Activated B cell treated with CpG ODN at 0.5 μM for 24 hours (primary cell): ENCODE results near the gene RASSF6. TPM values are rescaled to one million over a fixed set of nuclear protein-coding genes. Genes with fewer than 3 reads are reported as not detected.

Experiments
- ATAC-seq: fragments of 200-7000 bp; cut with Tn5 transposase; one replicate; pipeline ENCODE4 v1.10.0; 2021; ENCODE audit warnings: low read depth, mild to moderate bottlenecking, moderate library complexity
- CTCF ChIA-PET: fragments of 350-600 bp; sonication (Branson Sonifier 250); formaldehyde crosslinking; loops from one replicate; lab custom pipeline; 2021; ENCODE audit warnings: antibody characterized with exemption; lab: Charles Lee
- POLR2A ChIA-PET: fragments of 350-600 bp; sonication (Branson Sonifier 250); formaldehyde crosslinking; loops from one replicate; lab custom pipeline; 2021; ENCODE audit warnings: antibody characterized with exemption; lab: Charles Lee
- DNase-seq: peaks from one replicate; pipeline ENCODE4 v3.0.0; 2022
- H3K27ac Mint-ChIP-seq: one replicate; pipeline ENCODE4 v1.8.0; 2020; ENCODE audit warnings: mixed read lengths
- H3K27me3 Mint-ChIP-seq: one replicate; pipeline ENCODE4 v1.8.0; 2021; ENCODE audit warnings: mixed read lengths
- H3K36me3 Mint-ChIP-seq: one replicate; pipeline ENCODE4 v1.8.0; 2021; ENCODE audit warnings: low read depth, mixed read lengths
- H3K4me1 Mint-ChIP-seq: one replicate; pipeline ENCODE4 v1.8.0; 2021; ENCODE audit warnings: mixed read lengths
- H3K4me3 Mint-ChIP-seq: one replicate; pipeline ENCODE4 v1.8.0; 2020; ENCODE audit warnings: mild to moderate bottlenecking, mixed read lengths
- H3K9me3 Mint-ChIP-seq: one replicate; pipeline ENCODE4 v1.8.0; 2020; ENCODE audit warnings: mixed read lengths
- CTCF ChIP-seq: fragments of 200-600 bp; IDR thresholded peaks from one replicate; pipeline ENCODE4 v1.8.0; 2022; ENCODE audit warnings: antibody characterized with exemption, mild to moderate bottlenecking
- intact Hi-C: fragments of 100-400 bp; cut with micrococcal nuclease; formaldehyde crosslinking; loops from one replicate; pipeline ENCODE4 v1.15.1; 2024
- total RNA-seq: library from RNA; stranded (reverse); gene quantifications from 2 replicates; pipeline ENCODE4 v1.2.3, GENCODE V29; 2022

Gene RASSF6
- total RNA-seq, 1 donor from 2014 or later, result 4.0 TPM

- H3K36me3 Mint-ChIP-seq, result no peaks in the 10 kb centered on the region
- intact Hi-C loops, result loop anchor here (1.0 kb wide), 2 partner anchors 14 to 16 kb away; partner anchors contain the start of gene RASSF6
- DNase-seq (no peak), ATAC-seq (peak; percentile 63)
- TF ChIP-seq CTCF, result no peak
- H3K9me3 Mint-ChIP-seq, result no peaks in the 10 kb centered on the region
- no peaks in the 10 kb centered on the region for H3K27me3 Mint-ChIP-seq
- peak overlapping the region; percentile 4 for H3K4me3 Mint-ChIP-seq
- H3K4me1 Mint-ChIP-seq, result peaks cover 45% of the 10 kb centered on the region
- peak overlapping the region; percentile 65 for H3K27ac Mint-ChIP-seq
- CTCF ChIA-PET, result interaction anchor here (0.6 to 1.4 kb wide), 2 partner anchors 10 to 11 kb away, joined by 3 read pairs; no protein-coding TSS in a partner anchor
- POLR2A ChIA-PET, result interaction anchor here (0.7 to 1.0 kb wide), 4 partner anchors 10 to 36 kb away, joined by 3 to 9 read pairs (median 8); no protein-coding TSS in a partner anchor
Measured at GRCh38 chr4:73606465-73606974, 13.7 kb downstream of the RASSF6 start.

- Mint-ChIP-seq H3K27ac (peak overlapping the region; percentile 54), H3K4me1 (peaks cover 45% of the 10 kb centered on the region), H3K36me3 (no peaks in the 10 kb centered on the region), H3K9me3 (no peaks in the 10 kb centered on the region), H3K27me3 (no peaks in the 10 kb centered on the region), H3K4me3 (peak overlapping the region; percentile 9)
- peak; percentile 20 for ATAC-seq
- intact Hi-C loops, result loop anchor here (1.0 kb wide), 1 partner anchor 15 kb away; no protein-coding TSS in a partner anchor
- no peak for DNase-seq
- CTCF ChIA-PET, result interaction anchor here (1.2 kb wide), 1 partner anchor 11 kb away, joined by 5 read pairs; no protein-coding TSS in a partner anchor
- POLR2A ChIA-PET, result interaction anchor here (1.4 to 2.2 kb wide), 2 partner anchors 10 to 14 kb away, joined by 6 to 14 read pairs; no protein-coding TSS in a partner anchor
- TF ChIP-seq CTCF, result no peak
Measured at GRCh38 chr4:73603854-73604584, 16.2 kb downstream of the RASSF6 start.

DNA sequence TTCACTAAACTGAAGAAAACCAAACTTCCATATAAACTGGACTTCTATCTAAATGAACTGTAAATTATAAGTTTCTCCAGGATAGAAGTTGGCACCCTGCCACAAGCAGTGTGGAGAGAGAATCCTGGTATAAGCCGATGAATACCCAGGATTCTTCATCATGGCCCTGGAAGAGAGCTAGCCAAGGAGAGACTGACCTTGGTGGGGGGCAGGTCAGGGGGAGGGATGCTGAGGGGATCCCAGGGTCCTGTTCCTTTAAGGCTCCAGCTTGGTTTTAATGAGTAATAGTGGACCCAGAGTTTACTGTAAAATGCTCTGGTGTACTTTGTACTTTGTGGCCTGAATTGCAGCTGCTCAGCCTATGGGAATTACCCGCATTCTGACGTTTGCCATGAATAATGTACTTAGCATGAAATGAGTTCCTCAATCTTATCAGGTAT is 16.9 kb downstream of the RASSF6 start:
- ATAC-seq, result peak; percentile 59
- CTCF ChIA-PET, result interaction anchor here (1.2 kb wide), 1 partner anchor 10 kb away, joined by 5 read pairs; no protein-coding TSS in a partner anchor
- peak overlapping the region; percentile 21 for H3K4me3 Mint-ChIP-seq

DNA sequence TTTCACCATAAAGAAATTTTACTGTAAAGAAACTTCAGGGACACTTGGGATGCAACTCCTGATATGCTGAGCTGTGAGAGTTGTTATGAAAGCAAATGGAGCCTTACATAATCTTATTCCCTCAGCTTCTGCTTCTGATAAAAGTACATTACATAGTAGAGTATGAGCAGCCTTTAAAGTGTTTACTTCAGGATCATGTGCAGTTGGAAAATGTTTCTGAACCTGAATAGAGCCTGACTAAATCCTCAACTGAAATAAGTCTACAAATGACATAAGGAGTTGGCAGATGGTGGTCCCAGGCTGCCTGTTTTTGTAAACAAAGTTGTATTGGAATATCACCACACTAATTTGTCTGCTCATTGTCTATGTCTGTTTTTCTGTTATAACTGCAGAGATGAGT is 19.3 kb downstream of the RASSF6 start:
- no peak for TF ChIP-seq CTCF
- Mint-ChIP-seq H3K27me3 (no peaks in the 10 kb centered on the region), H3K4me3 (no peak overlapping the region), H3K36me3 (no peaks in the 10 kb centered on the region), H3K9me3 (peaks cover 4% of the 10 kb centered on the region), H3K4me1 (peaks cover 38% of the 10 kb centered on the region), H3K27ac (peak overlapping the region; percentile 21)
- no peak for DNase-seq
- ATAC-seq, result no peak
- CTCF ChIA-PET, result no interaction called here
- intact Hi-C loops, result no loop called here
- POLR2A ChIA-PET, result no interaction called here

More for the DNA sequence above, 16.9 kb downstream of the RASSF6 start:
- peak overlapping the region; percentile 25 for H3K27ac Mint-ChIP-seq
- no peaks in the 10 kb centered on the region for H3K27me3 Mint-ChIP-seq
- POLR2A ChIA-PET, result interaction anchor here (1.4 to 2.2 kb wide), 2 partner anchors 10 to 13 kb away, joined by 6 to 14 read pairs; no protein-coding TSS in a partner anchor
- H3K9me3 Mint-ChIP-seq, result no peaks in the 10 kb centered on the region
- no peaks in the 10 kb centered on the region for H3K36me3 Mint-ChIP-seq
- no peak for TF ChIP-seq CTCF
- DNase-seq, result no peak
- intact Hi-C loops, result loop anchor here (1.0 kb wide), 1 partner anchor 14 kb away; no protein-coding TSS in a partner anchor
- peaks cover 47% of the 10 kb centered on the region for H3K4me1 Mint-ChIP-seq

- peaks cover 4% of the 10 kb centered on the region for H3K9me3 Mint-ChIP-seq
- no peak for ATAC-seq
- no peaks in the 10 kb centered on the region for H3K36me3 Mint-ChIP-seq
- H3K4me3 Mint-ChIP-seq, result no peak overlapping the region
- peaks cover 32% of the 10 kb centered on the region for H3K4me1 Mint-ChIP-seq
- ChIA-PET POLR2A (no interaction called here), CTCF (no interaction called here)
- no peak for DNase-seq
- intact Hi-C loops, result no loop called here
- H3K27ac Mint-ChIP-seq, result no peak overlapping the region
- no peak for TF ChIP-seq CTCF
- no peaks in the 10 kb centered on the region for H3K27me3 Mint-ChIP-seq
Measured at GRCh38 chr4:73599182-73599581, 21.1 kb downstream of the RASSF6 start.
